Activated T-cell treated with anti-CD3 and anti-CD28 coated beads, Interleukin-2, amount 50 U/mL, for 72 hours (primary cell): ENCODE data around the gene DOCK1. TPM values are rescaled to one million over a fixed set of nuclear protein-coding genes. Genes with fewer than 3 reads are reported as not detected.

ENCODE experiments used
- ATAC-seq, 2 donors: fragments of 150-1000 bp; cut with Tn5 transposase; replicated peaks in 1 of 2; 2 replicates each; pipeline ENCODE4 v1.10.0; 2021; ENCODE audit warnings: moderate library complexity in 2 of 2, mild to moderate bottlenecking in 1 of 2
- DNase-seq, 2 donors: peaks; one replicate each; pipeline ENCODE4 v3.0.0; 2021 to 2022; ENCODE audit warnings: mixed read lengths in 1 of 2
- H3K27ac Mint-ChIP-seq: one replicate; pipeline ENCODE4 v1.8.0; 2022; ENCODE audit warnings: mild to moderate bottlenecking, moderate library complexity, mixed read lengths
- H3K27me3 Mint-ChIP-seq: one replicate; pipeline ENCODE4 v1.8.0; 2022; ENCODE audit warnings: low read depth, mixed read lengths
- H3K36me3 Mint-ChIP-seq, 2 donors: one replicate each; pipeline ENCODE4 v1.8.0; 2022; ENCODE audit warnings: mixed read lengths in 2 of 2, mild to moderate bottlenecking in 1 of 2; ENCODE audit not compliant: insufficient read depth in 2 of 2
- H3K4me1 Mint-ChIP-seq: one replicate; pipeline ENCODE4 v1.8.0; 2022; ENCODE audit warnings: low read depth, mixed read lengths
- H3K4me3 Mint-ChIP-seq, 2 donors: one replicate each; pipeline ENCODE4 v1.8.0; 2022; ENCODE audit warnings: mild to moderate bottlenecking in 2 of 2, mixed read lengths in 2 of 2, moderate library complexity in 2 of 2
- H3K9me3 Mint-ChIP-seq, 2 donors: one replicate each; pipeline ENCODE4 v1.8.0; 2022; ENCODE audit warnings: mixed read lengths in 2 of 2
- total RNA-seq, 2 donors: library from RNA; stranded (reverse); gene quantifications; one replicate each; pipeline ENCODE4 v1.2.3, GENCODE V29; 2022

The DOCK1 gene
- total RNA-seq, 2 donors from 2014 or later: 0.35 to 0.53 TPM

DNA sequence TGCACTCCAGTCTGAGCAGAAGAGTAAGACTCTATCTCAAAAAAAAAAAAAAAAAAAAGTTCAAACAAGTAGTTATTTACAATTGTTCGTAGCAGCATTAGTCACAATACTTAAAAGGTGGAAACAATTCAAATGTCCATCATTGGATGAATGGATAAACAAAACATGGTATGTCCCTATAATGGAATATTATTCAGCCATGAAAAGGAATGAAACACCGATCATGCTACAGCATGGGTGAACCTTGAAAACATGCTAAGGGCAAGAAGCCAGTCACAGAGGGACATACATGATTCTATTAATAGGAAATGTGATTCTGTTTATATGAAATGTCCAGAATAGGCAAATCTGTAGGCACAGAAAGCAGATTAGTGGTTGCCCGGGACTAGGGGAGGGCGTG is 15.9 kb downstream of the DOCK1 start:
- H3K27me3 Mint-ChIP-seq: no peaks in the 10 kb centered on the region
- DNase-seq: no peak
- H3K4me1 Mint-ChIP-seq: no peaks in the 10 kb centered on the region
- no peak overlapping the region for H3K4me3 Mint-ChIP-seq
- H3K36me3 Mint-ChIP-seq: peaks cover 0 to 3% of the 10 kb centered on the region in 2 donors
- H3K9me3 Mint-ChIP-seq: peaks cover 0 to 4% of the 10 kb centered on the region in 2 donors
- no peak overlapping the region for H3K27ac Mint-ChIP-seq
- no peak for ATAC-seq

DNA sequence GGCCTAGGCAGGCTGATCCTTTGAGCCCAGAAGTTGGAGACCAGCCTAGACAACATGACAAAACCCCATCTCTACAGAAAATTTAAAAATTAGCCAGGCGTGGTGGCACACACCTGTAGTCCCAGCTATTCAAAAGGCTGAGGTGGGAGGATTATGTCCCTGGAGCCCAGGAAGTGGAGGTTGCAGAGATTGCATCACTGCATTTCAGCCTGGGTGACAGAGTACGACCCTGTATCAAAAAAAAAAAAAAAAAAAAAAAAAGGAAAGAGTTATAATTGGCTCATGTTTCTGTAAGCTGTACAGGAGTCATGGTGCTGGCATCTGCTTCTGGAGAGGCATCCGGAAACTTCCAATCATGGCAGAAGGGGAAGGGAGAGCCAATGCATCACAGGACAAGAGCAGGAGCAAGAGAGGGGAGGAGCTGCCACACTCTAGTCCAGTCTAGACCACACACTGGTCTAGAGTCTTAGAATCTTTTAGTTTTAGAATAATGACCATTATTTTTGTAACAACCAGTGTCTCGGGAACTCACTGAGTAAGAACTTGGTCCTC is 16.8 kb downstream of the DOCK1 start:
- ATAC-seq: no peak
- H3K27me3 Mint-ChIP-seq: no peaks in the 10 kb centered on the region
- no peaks in the 10 kb centered on the region for H3K4me1 Mint-ChIP-seq

DNA sequence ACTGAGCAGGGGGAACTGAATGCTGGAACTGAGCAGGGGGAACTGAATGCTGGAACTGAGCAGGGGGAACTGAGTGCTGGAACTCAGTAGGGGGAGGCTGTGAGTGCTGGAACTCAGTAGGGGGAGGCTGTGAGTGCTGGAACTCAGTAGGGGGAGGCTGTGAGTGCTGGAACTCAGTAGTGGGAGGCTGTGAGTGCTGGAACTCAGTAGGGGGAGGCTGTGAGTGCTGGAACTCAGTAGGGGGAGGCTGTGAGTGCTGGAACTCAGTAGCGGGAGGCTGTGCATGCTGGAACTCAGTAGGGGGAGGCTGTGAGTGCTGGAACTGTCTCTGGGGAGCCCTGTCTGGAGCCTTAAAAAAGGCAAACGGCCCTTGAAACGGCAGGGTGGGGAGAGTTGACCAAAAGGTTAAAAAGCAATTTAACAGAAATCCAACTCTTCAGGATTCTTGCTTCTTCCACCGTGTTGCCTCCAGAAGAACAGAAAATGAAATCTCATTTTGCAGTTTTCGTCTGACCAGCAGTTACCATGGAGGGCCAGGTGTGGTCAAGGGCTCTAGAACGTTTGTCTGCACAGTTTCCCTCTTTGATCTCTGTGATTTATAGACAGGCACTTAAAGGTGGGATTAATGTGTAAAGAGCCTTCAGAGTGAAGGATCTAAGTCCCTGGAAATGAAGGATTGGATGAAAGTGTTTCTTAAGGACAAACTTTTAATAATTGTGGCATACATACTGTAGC is 19.1 kb downstream of the DOCK1 start:
- H3K36me3 Mint-ChIP-seq: peaks cover 0 to 3% of the 10 kb centered on the region in 2 donors
- DNase-seq (no peak), ATAC-seq (no peak)
- H3K4me3 Mint-ChIP-seq: no peak overlapping the region
- H3K9me3 Mint-ChIP-seq: peaks cover 0 to 4% of the 10 kb centered on the region in 2 donors
- H3K4me1 Mint-ChIP-seq: no peaks in the 10 kb centered on the region
- H3K27me3 Mint-ChIP-seq: no peaks in the 10 kb centered on the region
- H3K27ac Mint-ChIP-seq: no peak overlapping the region

More for the DNA sequence above, 16.8 kb downstream of the DOCK1 start:
- Mint-ChIP-seq H3K9me3 (peaks cover 0 to 4% of the 10 kb centered on the region in 2 donors), H3K27ac (no peak overlapping the region), H3K4me3 (no peak overlapping the region), H3K36me3 (peaks cover 0 to 3% of the 10 kb centered on the region in 2 donors)
- no peak for DNase-seq

DNA sequence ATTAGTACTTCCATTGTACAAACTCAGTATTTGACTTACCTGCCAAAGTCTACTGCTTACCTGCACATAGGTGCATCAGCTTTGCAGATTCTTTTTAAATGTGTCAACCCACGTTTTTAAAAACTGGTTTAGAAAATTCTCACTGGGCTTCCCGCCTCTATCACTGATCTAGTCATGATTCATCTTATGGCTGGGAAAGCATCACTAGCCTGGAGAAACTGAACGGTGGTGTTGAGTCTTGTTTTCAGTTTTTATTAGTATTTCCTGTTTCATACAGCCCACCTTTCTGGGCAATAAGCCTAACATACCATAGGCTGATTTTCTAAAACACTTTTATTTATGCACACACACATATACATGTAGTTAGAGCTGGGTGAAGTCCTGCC is 19.7 kb downstream of the DOCK1 start:
- Mint-ChIP-seq H3K27ac (no peak overlapping the region), H3K4me3 (no peak overlapping the region), H3K4me1 (no peaks in the 10 kb centered on the region), H3K9me3 (peaks cover 0 to 4% of the 10 kb centered on the region in 2 donors), H3K36me3 (peaks cover 0 to 3% of the 10 kb centered on the region in 2 donors), H3K27me3 (no peaks in the 10 kb centered on the region)
- DNase-seq (no peak), ATAC-seq (no peak)

DNA sequence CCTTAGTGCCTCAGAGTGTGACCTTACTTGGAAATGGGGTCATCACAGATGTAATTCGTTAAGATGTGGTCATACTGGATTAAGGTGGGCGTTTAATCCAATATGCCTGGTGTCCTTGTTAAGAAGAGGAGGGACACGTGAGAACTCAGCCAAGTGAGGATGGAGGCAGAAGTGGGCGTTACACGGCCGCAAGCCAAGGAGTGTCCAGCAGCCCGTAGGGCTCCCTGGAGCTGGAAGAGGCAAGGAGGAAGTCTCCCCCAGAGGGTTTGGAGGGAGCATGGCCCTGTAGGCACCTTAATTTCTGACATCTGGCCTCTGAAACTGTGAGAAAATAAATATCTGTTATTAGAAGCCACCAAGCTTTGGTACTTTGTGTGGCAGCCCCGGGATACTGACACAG is 21.3 kb downstream of the DOCK1 start:
- Mint-ChIP-seq H3K4me3 (no peak overlapping the region), H3K27me3 (no peaks in the 10 kb centered on the region), H3K27ac (no peak overlapping the region), H3K36me3 (no peaks in the 10 kb centered on the region), H3K4me1 (no peaks in the 10 kb centered on the region), H3K9me3 (peaks cover 0 to 1% of the 10 kb centered on the region in 2 donors)
- DNase-seq (no peak), ATAC-seq (no peak)

DNA sequence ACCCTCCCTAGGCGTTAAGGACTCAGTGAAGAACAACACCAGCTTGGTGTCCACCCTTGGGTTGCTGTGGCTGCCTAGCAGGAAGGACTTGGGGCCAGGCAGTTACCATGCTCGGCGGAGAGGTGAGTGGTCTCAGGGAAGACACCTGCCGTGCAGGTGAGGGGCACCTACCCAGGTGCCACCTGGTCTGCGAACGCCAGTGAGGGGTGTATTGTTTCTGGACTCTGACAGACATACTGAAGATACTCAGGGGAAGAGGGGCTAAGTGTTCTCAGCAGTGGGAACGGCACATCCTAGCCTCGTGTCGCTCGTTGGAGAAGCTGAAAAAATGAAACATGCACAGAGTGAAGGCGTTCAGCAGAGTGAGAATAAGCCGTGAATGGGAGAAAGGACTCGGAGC is 22.6 kb downstream of the DOCK1 start:
- Mint-ChIP-seq H3K27ac (no peak overlapping the region), H3K36me3 (no peaks in the 10 kb centered on the region), H3K4me3 (no peak overlapping the region), H3K9me3 (no peaks in the 10 kb centered on the region), H3K4me1 (no peaks in the 10 kb centered on the region), H3K27me3 (no peaks in the 10 kb centered on the region)
- ATAC-seq (no peak), DNase-seq (no peak)

DNA sequence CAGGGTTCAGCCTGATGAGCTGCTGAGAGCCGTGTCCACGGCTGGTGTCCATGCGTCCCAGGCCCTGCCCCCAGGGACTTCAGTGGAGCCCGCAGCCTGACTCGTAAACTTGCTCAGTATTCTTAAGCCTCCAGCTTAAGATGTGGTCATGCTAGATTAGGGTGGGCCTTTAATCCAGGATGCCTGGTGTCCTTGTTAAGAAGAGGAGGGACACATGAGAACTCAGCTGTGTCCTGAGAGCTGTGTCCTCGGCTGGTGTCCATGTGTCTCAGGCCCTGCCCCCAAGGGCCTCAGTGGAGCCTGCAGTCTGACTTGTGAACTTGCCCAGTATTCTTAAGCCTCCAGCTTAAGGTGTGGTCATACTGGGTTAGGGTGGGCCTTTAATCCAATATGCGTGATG is 23.0 kb downstream of the DOCK1 start:
- H3K27me3 Mint-ChIP-seq: no peaks in the 10 kb centered on the region
- no peak for ATAC-seq
- no peak overlapping the region for H3K4me3 Mint-ChIP-seq
- no peaks in the 10 kb centered on the region for H3K9me3 Mint-ChIP-seq
- no peaks in the 10 kb centered on the region for H3K4me1 Mint-ChIP-seq
- H3K36me3 Mint-ChIP-seq: no peaks in the 10 kb centered on the region
- no peak for DNase-seq
- no peak overlapping the region for H3K27ac Mint-ChIP-seq

DNA sequence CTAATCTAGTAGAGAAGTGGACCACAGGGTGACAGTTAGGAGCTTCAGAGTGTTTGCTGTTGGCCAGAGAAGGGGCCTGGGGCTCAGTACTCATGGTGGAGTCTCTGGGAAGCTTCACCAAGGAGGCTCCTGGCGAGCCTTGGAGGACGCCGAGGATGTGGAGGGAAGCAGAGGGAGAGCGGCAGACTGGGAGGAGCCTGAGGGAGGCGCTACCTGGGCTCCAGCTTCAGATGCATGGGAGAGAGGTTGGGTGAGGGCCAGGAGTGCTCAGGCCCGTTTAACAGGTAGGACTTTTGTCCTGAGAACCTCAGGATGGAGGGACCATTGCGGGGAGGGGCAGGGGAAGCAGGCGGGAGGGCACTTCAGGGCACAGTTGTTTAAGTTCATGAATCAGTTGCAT is 24.2 kb downstream of the DOCK1 start:
- DNase-seq (no peak), ATAC-seq (no peak)
- no peaks in the 10 kb centered on the region for H3K4me1 Mint-ChIP-seq
- no peak overlapping the region for H3K4me3 Mint-ChIP-seq
- no peaks in the 10 kb centered on the region for H3K27me3 Mint-ChIP-seq
- H3K27ac Mint-ChIP-seq: no peak overlapping the region
- no peaks in the 10 kb centered on the region for H3K9me3 Mint-ChIP-seq
- no peaks in the 10 kb centered on the region for H3K36me3 Mint-ChIP-seq

DNA sequence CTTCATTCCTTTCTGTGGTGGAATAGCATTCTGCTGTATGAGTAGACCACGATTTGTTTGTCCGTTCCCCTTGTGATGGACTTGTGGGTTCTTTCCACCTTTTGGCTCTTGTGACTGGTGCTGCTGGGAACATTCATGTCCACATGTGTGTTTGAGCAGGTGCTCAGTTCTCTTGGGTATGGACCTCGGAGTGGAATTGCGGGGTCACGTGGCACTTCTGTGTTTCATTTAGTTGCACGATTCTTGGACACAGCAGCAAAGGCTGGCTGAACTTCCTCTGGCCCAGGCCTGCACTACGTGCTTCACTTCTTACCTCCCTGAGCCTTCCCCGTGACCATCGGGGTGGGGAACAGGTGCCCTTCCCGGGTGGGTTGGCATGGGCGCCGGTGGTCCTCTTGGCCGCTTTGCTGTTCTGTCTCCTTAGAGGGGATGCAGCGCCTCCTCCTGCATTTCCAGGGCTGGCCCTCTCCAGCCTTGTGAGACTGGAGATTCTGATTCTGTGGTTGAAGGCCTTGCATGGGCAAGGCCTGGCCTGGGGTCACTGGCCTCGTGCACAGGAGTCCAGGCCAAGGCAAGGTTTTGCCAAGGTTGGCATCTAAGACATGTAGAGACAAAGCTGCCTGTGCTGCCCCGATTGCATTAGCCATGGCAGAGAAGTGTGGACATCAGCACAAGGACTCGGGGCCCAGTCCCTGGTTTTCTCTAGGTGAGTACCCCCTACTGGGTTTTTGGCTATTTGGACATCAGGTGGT is 25.1 kb downstream of the DOCK1 start:
- Mint-ChIP-seq H3K4me3 (no peak overlapping the region), H3K36me3 (no peaks in the 10 kb centered on the region), H3K27me3 (no peaks in the 10 kb centered on the region), H3K9me3 (no peaks in the 10 kb centered on the region), H3K27ac (no peak overlapping the region), H3K4me1 (no peaks in the 10 kb centered on the region)
- ATAC-seq: no peak
- no peak for DNase-seq

DNA sequence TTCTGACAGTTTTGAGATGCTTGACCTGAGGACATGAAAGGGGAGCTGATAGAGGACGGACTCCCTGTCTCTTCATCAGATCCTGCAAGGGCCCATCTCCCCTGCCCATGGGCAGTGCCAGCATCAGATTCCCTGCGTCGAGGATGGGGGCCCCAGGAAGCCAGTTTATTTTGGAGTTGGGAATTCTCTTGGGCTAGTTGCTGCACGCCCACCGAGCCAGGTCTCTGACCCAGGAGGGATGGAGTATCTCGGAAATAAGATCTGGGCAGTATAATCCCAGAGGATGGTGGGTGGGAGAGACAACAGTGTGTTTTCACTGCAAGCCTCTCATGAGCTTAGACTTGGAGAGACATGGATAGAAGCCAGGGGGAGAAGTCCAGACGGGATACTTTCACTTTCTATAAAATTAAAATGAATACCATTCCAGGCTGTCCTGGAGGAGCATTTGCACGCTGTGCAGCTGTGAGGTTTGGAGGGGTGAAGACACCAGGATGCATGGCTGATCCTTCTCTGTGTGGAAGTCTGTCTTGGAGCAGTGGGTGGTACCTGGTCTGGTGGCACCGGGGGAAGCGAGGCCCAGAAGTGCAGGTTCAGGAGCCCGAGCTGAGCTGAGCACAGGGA is 25.8 kb downstream of the DOCK1 start:
- H3K9me3 Mint-ChIP-seq: no peaks in the 10 kb centered on the region
- no peak for DNase-seq
- H3K4me1 Mint-ChIP-seq: no peaks in the 10 kb centered on the region
- no peak for ATAC-seq
- H3K27ac Mint-ChIP-seq: no peak overlapping the region
- H3K27me3 Mint-ChIP-seq: no peaks in the 10 kb centered on the region
- H3K4me3 Mint-ChIP-seq: no peak overlapping the region
- no peaks in the 10 kb centered on the region for H3K36me3 Mint-ChIP-seq

DNA sequence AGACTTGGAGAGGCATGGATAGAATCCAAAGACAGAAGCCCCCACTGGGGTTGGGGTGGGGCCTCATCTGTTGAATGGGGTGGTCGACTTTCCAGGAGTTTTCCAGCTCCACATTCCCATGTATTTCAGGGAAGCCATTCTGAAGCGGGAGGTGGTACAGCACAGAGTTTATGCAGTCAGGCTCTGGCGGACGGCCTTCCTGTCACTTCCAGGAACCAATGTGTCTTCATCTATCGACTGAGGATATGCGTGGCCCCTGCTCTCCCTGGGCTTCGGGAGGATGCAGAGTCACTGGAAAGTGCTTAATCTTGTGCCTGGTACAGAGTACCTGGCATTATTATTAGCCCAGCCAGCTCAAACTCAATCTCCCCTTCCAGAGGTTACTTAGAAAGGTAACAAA is 26.3 kb downstream of the DOCK1 start:
- Mint-ChIP-seq H3K27me3 (no peaks in the 10 kb centered on the region), H3K36me3 (no peaks in the 10 kb centered on the region), H3K4me1 (no peaks in the 10 kb centered on the region), H3K4me3 (no peak overlapping the region), H3K9me3 (no peaks in the 10 kb centered on the region), H3K27ac (no peak overlapping the region)
- ATAC-seq (no peak), DNase-seq (no peak)

DNA sequence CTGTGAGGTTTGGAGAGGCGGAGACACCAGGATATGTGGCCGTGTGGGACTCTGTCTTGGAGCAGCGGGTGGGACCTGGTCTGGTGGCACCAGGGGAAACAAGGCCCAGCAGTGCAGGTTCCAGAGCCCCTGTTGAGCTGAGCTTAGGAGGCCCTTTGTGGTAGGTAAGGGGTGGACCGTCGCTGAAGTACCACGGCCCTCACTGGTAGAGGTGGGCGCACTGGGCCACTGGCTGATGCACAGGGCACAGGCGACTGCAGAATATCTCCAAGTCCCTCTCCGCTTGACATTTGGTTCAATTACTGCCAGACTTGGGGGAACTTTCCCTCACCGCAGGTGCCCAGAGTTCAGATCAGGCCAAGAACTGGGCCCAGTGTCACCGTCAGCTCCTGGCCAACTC is 27.3 kb downstream of the DOCK1 start:
- ATAC-seq: no peak
- DNase-seq: no peak
- H3K27me3 Mint-ChIP-seq: no peaks in the 10 kb centered on the region
- no peaks in the 10 kb centered on the region for H3K9me3 Mint-ChIP-seq
- no peak overlapping the region for H3K4me3 Mint-ChIP-seq
- no peak overlapping the region for H3K27ac Mint-ChIP-seq
- no peaks in the 10 kb centered on the region for H3K4me1 Mint-ChIP-seq
- no peaks in the 10 kb centered on the region for H3K36me3 Mint-ChIP-seq

DNA sequence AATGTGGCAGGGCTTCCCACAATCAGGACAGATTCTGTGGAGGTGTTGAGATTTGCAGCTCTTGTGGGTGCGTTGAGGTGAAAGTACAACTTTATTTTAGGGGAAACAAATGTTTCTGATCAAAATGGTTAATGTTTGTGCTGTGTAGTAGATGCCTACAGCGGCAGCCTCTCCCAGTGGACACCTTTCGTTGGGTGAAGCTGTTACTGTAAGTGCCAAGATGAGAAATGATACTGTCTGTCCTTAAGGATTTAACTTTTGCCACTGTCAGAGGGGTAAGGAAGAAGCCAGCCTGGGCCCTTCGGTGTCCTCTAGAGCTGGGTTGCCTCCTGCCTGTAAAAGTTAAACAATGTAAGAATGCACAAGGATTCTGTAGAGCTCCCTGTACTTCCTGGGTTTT is 27.9 kb downstream of the DOCK1 start:
- no peaks in the 10 kb centered on the region for H3K9me3 Mint-ChIP-seq
- H3K4me1 Mint-ChIP-seq: no peaks in the 10 kb centered on the region
- H3K4me3 Mint-ChIP-seq: no peak overlapping the region
- no peaks in the 10 kb centered on the region for H3K27me3 Mint-ChIP-seq
- H3K27ac Mint-ChIP-seq: no peak overlapping the region
- no peaks in the 10 kb centered on the region for H3K36me3 Mint-ChIP-seq
- ATAC-seq (no peak), DNase-seq (no peak)
